Measurements from ENCODE around the gene RBM34. TPM values are rescaled to one million over a fixed set of nuclear protein-coding genes. Genes with fewer than 3 reads are reported as not detected.

RBM34 gene
- polyA plus RNA-seq, 3 donors, result 20.5 to 25.7 (median 22.5) TPM

DNA sequence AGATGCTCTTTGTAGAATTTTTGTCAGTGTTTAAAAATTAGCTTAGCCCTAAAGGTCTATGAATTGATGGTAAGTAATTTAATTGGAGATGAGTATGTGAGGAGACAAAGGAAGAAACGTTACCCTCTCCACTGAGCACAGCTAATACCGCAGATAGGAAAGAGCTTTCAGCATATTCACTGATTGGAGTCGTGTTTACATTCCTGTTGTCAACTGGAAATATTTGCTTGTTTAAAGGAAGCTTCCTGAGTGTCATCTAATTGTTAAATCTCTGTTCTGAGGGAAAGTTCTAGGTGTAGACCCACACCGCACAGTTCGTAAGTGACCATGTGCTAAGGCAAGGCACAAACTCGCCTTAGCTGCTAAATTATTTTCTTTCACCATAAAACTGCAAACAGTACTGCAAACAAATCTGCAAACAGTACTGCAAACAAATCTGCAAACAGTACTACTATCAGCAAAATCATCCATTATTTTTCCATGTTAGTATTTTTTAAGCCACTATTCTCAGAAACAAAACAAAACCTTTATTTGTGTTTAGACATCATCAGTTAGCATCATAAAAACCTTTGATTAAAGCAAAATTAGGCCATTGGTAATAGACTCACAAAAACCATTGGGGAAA lies 65.0 kb downstream of the RBM34 start:
- no peaks in the 10 kb centered on the region for H3K79me2 ChIP-seq (ENCODE audit: insufficient read depth, low read length)
- H3K4me2 ChIP-seq (replicated peaks; ENCODE audit: extremely low read depth, low read length, poor library complexity, severe bottlenecking), result no peak overlapping the region
- no peak overlapping the region for H3K27ac ChIP-seq (ENCODE audit: low read depth in 1 of 2, low read length in 2 of 2)
- H3K27ac Mint-ChIP-seq, result no peak overlapping the region
- H3K4me1 Mint-ChIP-seq, result peaks cover 12% of the 10 kb centered on the region
- H3K4me3 Mint-ChIP-seq, result no peak overlapping the region
- no peaks in the 10 kb centered on the region for H4K20me1 ChIP-seq (ENCODE audit: insufficient read depth, low read length)
- H3K27me3 ChIP-seq (ENCODE audit: control insufficient read depth in 2 of 2, insufficient read depth in 2 of 2, low read length in 2 of 2), result peaks cover 0 to 2% of the 10 kb centered on the region in 2 donors
- peaks cover 10 to 12% of the 10 kb centered on the region in 2 donors for H3K4me1 ChIP-seq (ENCODE audit: control insufficient read depth in 1 of 2, insufficient read depth in 2 of 2, low read length in 2 of 2)
- no peaks in the 10 kb centered on the region for H3K9me3 ChIP-seq (replicated peaks in 1 of 2; ENCODE audit: control insufficient read depth in 1 of 2, insufficient read depth in 1 of 2, low read length in 2 of 2)
- H3K36me3 ChIP-seq (replicated peaks in 1 of 2; ENCODE audit: control insufficient read depth in 1 of 2, insufficient read depth in 2 of 2, low read length in 2 of 2), result no peaks in the 10 kb centered on the region
- no peak for DNase-seq
- intact Hi-C loops (cut with micrococcal nuclease), result no loop called here
- peaks cover 1 to 4% (median 3%) of the 10 kb centered on the region in 3 donors for H3K27me3 Mint-ChIP-seq (ENCODE audit: low read depth in 3 of 3)
- H3K36me3 Mint-ChIP-seq, result no peaks in the 10 kb centered on the region
- peaks cover 0 to 5% (median 0%) of the 10 kb centered on the region in 7 donors for H3K9me3 Mint-ChIP-seq
- H2AFZ ChIP-seq (ENCODE audit: insufficient read depth, low read depth, low read length, poor library complexity, severe bottlenecking), result no peak overlapping the region
- TF ChIP-seq, protein P1, sequence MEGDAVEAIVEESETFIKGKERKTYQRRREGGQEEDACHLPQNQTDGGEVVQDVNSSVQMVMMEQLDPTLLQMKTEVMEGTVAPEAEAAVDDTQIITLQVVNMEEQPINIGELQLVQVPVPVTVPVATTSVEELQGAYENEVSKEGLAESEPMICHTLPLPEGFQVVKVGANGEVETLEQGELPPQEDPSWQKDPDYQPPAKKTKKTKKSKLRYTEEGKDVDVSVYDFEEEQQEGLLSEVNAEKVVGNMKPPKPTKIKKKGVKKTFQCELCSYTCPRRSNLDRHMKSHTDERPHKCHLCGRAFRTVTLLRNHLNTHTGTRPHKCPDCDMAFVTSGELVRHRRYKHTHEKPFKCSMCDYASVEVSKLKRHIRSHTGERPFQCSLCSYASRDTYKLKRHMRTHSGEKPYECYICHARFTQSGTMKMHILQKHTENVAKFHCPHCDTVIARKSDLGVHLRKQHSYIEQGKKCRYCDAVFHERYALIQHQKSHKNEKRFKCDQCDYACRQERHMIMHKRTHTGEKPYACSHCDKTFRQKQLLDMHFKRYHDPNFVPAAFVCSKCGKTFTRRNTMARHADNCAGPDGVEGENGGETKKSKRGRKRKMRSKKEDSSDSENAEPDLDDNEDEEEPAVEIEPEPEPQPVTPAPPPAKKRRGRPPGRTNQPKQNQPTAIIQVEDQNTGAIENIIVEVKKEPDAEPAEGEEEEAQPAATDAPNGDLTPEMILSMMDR (IDR thresholded peaks at IDR 0.05), result no peak
- WGBS (ENCODE audit: insufficient coverage), result 93% methylated on average over 3 of the region's 6 CpGs
- no peak overlapping the region for H3K9ac ChIP-seq (ENCODE audit: insufficient read depth, low read length, poor library complexity, severe bottlenecking)
- H3K4me3 ChIP-seq (replicated peaks in 1 of 3; ENCODE audit: low read depth in 2 of 3, low read length in 3 of 3), result no peak overlapping the region

DNA sequence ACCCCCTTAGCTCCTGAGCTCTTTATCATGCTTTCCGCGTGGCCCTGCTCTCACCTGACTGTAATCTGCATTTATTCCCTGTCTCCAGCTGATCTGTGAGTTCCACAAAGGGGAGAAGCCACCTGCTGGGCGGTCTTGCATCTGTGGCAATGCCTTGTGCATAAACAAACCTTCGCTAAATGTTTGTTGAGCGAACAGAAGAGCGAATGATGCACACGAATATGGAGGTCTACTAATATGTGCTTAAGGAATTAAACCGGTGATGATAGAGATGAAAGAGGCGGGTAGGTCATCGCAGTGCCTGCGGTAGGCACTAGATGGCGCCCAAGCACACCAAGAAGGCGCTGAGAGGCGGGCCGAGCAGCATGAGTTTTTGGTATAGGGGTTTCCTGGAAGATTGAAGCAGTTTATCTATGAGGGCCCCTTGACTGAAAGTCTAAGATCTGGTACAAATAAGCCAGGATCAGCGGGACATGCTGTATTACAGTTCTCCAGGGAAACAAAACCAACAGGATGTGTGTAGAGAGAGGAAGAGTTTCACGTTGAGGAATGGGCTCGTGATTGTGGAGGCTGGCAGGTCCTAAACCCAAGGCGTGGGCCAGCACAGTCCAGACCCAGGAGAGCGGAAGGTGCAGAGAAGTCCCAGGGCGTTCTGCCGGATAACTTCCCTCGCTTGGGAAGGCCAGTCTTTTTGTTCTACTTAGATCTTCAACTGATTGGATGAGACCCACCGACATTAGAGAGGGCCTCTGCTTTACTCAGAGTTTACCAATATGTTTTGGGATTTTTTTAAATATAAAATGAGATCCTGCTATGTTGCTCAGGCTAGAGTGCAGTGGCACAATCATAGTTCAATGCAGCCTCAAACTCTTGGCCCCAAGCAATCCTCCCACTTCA lies 67.1 kb downstream of the RBM34 start:
- H3K27ac ChIP-seq (ENCODE audit: low read depth in 1 of 2, low read length in 2 of 2), result no peak overlapping the region
- H3K4me1 Mint-ChIP-seq, result peaks cover 16% of the 10 kb centered on the region
- peak overlapping the region in 1 of 2 donors; percentile 62 for H3K4me3 Mint-ChIP-seq
- no peak overlapping the region for H3K27ac Mint-ChIP-seq
- no peak overlapping the region for H3K9ac ChIP-seq (ENCODE audit: insufficient read depth, low read length, poor library complexity, severe bottlenecking)
- WGBS (ENCODE audit: insufficient coverage), result 35% methylated on average over 21 of the region's 24 CpGs
- intact Hi-C loops (cut with micrococcal nuclease), result loop anchor here (5.0 kb wide), 1 partner anchor 597 kb away; no protein-coding TSS in a partner anchor
- peak overlapping the region; percentile 25 for H3K4me2 ChIP-seq (replicated peaks; ENCODE audit: extremely low read depth, low read length, poor library complexity, severe bottlenecking)
- no peaks in the 10 kb centered on the region for H3K9me3 ChIP-seq (replicated peaks in 1 of 2; ENCODE audit: control insufficient read depth in 1 of 2, insufficient read depth in 1 of 2, low read length in 2 of 2)
- peaks cover 0 to 2% of the 10 kb centered on the region in 2 donors for H3K27me3 ChIP-seq (ENCODE audit: control insufficient read depth in 2 of 2, insufficient read depth in 2 of 2, low read length in 2 of 2)
- H3K4me1 ChIP-seq (ENCODE audit: control insufficient read depth in 1 of 2, insufficient read depth in 2 of 2, low read length in 2 of 2), result peaks cover 15 to 16% of the 10 kb centered on the region in 2 donors
- TF ChIP-seq, protein P1 (IDR thresholded peaks at IDR 0.05), result peak; percentile 97
- no peaks in the 10 kb centered on the region for H3K36me3 Mint-ChIP-seq
- H3K36me3 ChIP-seq (replicated peaks in 1 of 2; ENCODE audit: control insufficient read depth in 1 of 2, insufficient read depth in 2 of 2, low read length in 2 of 2), result no peaks in the 10 kb centered on the region
- H3K9me3 Mint-ChIP-seq, result peaks cover 0 to 6% (median 0%) of the 10 kb centered on the region in 7 donors
- peak; percentile 50 to 71 (median 65) for DNase-seq
- peak overlapping the region; percentile 9 for H2AFZ ChIP-seq (ENCODE audit: insufficient read depth, low read depth, low read length, poor library complexity, severe bottlenecking)
- no peaks in the 10 kb centered on the region for H4K20me1 ChIP-seq (ENCODE audit: insufficient read depth, low read length)
- H3K27me3 Mint-ChIP-seq (ENCODE audit: low read depth in 3 of 3), result peaks cover 3 to 7% (median 5%) of the 10 kb centered on the region in 3 donors
- no peak overlapping the region for H3K4me3 ChIP-seq (replicated peaks in 1 of 3; ENCODE audit: low read depth in 2 of 3, low read length in 3 of 3)
- H3K79me2 ChIP-seq (ENCODE audit: insufficient read depth, low read length), result no peaks in the 10 kb centered on the region
